ENCODE results near the gene MIOX. TPM values are rescaled to one million over a fixed set of nuclear protein-coding genes. Genes with fewer than 3 reads are reported as not detected.

MIOX gene
- total RNA-seq, 1 donor from 2014 or later: 0.21 TPM

- peaks cover 38% of the 10 kb centered on the region for H3K36me3 Mint-ChIP-seq (ENCODE audit: low read depth)
- no peaks in the 10 kb centered on the region for H3K27me3 Mint-ChIP-seq
- DNase-seq: no peak
- intact Hi-C loops (cut with micrococcal nuclease): no loop called here
- H3K27ac Mint-ChIP-seq: no peak overlapping the region
- no peak overlapping the region for H3K4me3 Mint-ChIP-seq
- H3K9me3 Mint-ChIP-seq: no peaks in the 10 kb centered on the region
- peaks cover 4% of the 10 kb centered on the region for H3K4me1 Mint-ChIP-seq
These were observed 40.6 kb upstream of the MIOX start for GRCh38 chr22:50445880-50446707.

- Mint-ChIP-seq H3K27me3 (no peaks in the 10 kb centered on the region), H3K4me1 (peaks cover 4% of the 10 kb centered on the region), H3K9me3 (no peaks in the 10 kb centered on the region), H3K27ac (no peak overlapping the region), H3K4me3 (no peak overlapping the region), H3K36me3 (ENCODE audit: low read depth) (peaks cover 42% of the 10 kb centered on the region)
- intact Hi-C loops (cut with micrococcal nuclease): no loop called here
- DNase-seq: no peak
These were observed 39.7 kb upstream of the MIOX start for GRCh38 chr22:50446708-50447575.

- no peaks in the 10 kb centered on the region for H3K27me3 Mint-ChIP-seq
- DNase-seq: no peak
- no peak overlapping the region for H3K27ac Mint-ChIP-seq
- no peaks in the 10 kb centered on the region for H3K9me3 Mint-ChIP-seq
- H3K36me3 Mint-ChIP-seq (ENCODE audit: low read depth): peaks cover 44% of the 10 kb centered on the region
- H3K4me3 Mint-ChIP-seq: no peak overlapping the region
- intact Hi-C loops (cut with micrococcal nuclease): no loop called here
- peaks cover 6% of the 10 kb centered on the region for H3K4me1 Mint-ChIP-seq
These were observed 38.8 kb upstream of the MIOX start for GRCh38 chr22:50447576-50448551.

- H3K27me3 Mint-ChIP-seq: no peaks in the 10 kb centered on the region
- H3K4me3 Mint-ChIP-seq: no peak overlapping the region
- H3K4me1 Mint-ChIP-seq: peaks cover 13% of the 10 kb centered on the region
- intact Hi-C loops (cut with micrococcal nuclease): loop anchor here (5.0 kb wide), 1 partner anchor 55 kb away; the partner anchor contains the start of genes LMF2 and NCAPH2
- peak overlapping the region; percentile 54 for H3K27ac Mint-ChIP-seq
- no peaks in the 10 kb centered on the region for H3K9me3 Mint-ChIP-seq
- no peak for DNase-seq
- peaks cover 45% of the 10 kb centered on the region for H3K36me3 Mint-ChIP-seq (ENCODE audit: low read depth)
These were observed 34.0 kb upstream of the MIOX start for GRCh38 chr22:50452649-50453048.

GRCh38 chr22:50454556-50455075, 32.0 kb upstream of the MIOX start:
- no peak for DNase-seq
- H3K27ac Mint-ChIP-seq: no peak overlapping the region
- H3K36me3 Mint-ChIP-seq (ENCODE audit: low read depth): peaks cover 45% of the 10 kb centered on the region
- H3K4me3 Mint-ChIP-seq: no peak overlapping the region
- no peaks in the 10 kb centered on the region for H3K9me3 Mint-ChIP-seq
- intact Hi-C loops (cut with micrococcal nuclease): loop anchor here (5.0 kb wide), 1 partner anchor 53 kb away; the partner anchor contains the start of genes LMF2 and NCAPH2
- peaks cover 11% of the 10 kb centered on the region for H3K4me1 Mint-ChIP-seq
- H3K27me3 Mint-ChIP-seq: no peaks in the 10 kb centered on the region

- no peaks in the 10 kb centered on the region for H3K9me3 Mint-ChIP-seq
- peaks cover 43% of the 10 kb centered on the region for H3K36me3 Mint-ChIP-seq (ENCODE audit: low read depth)
- peaks cover 9% of the 10 kb centered on the region for H3K4me1 Mint-ChIP-seq
- intact Hi-C loops (cut with micrococcal nuclease): no loop called here
- no peak overlapping the region for H3K4me3 Mint-ChIP-seq
- no peak overlapping the region for H3K27ac Mint-ChIP-seq
- no peaks in the 10 kb centered on the region for H3K27me3 Mint-ChIP-seq
- DNase-seq: no peak
These were observed 31.5 kb upstream of the MIOX start for GRCh38 chr22:50455201-50455600.

GRCh38 chr22:50456026-50456425, 30.6 kb upstream of the MIOX start:
- Mint-ChIP-seq H3K4me1 (peaks cover 9% of the 10 kb centered on the region), H3K27ac (no peak overlapping the region), H3K4me3 (no peak overlapping the region), H3K36me3 (ENCODE audit: low read depth) (peaks cover 43% of the 10 kb centered on the region), H3K27me3 (no peaks in the 10 kb centered on the region), H3K9me3 (no peaks in the 10 kb centered on the region)
- intact Hi-C loops (cut with micrococcal nuclease): no loop called here
- no peak for DNase-seq

GRCh38 chr22:50456466-50457234, 30.0 kb upstream of the MIOX start:
- Mint-ChIP-seq H3K27me3 (no peaks in the 10 kb centered on the region), H3K36me3 (ENCODE audit: low read depth) (peaks cover 40% of the 10 kb centered on the region), H3K4me1 (peaks cover 9% of the 10 kb centered on the region), H3K4me3 (no peak overlapping the region), H3K27ac (no peak overlapping the region), H3K9me3 (no peaks in the 10 kb centered on the region)
- intact Hi-C loops (cut with micrococcal nuclease): no loop called here
- peak; percentile 72 for DNase-seq

- Mint-ChIP-seq H3K4me1 (peaks cover 1% of the 10 kb centered on the region), H3K9me3 (no peaks in the 10 kb centered on the region), H3K27me3 (no peaks in the 10 kb centered on the region), H3K27ac (no peak overlapping the region), H3K4me3 (no peak overlapping the region), H3K36me3 (ENCODE audit: low read depth) (peaks cover 39% of the 10 kb centered on the region)
- DNase-seq: no peak
- intact Hi-C loops (cut with micrococcal nuclease): no loop called here
These were observed 27.6 kb upstream of the MIOX start for GRCh38 chr22:50459016-50459415.

GRCh38 chr22:50459496-50460140, 27.0 kb upstream of the MIOX start:
- peaks cover 1% of the 10 kb centered on the region for H3K4me1 Mint-ChIP-seq
- no peak overlapping the region for H3K27ac Mint-ChIP-seq
- no peaks in the 10 kb centered on the region for H3K27me3 Mint-ChIP-seq
- H3K9me3 Mint-ChIP-seq: no peaks in the 10 kb centered on the region
- intact Hi-C loops (cut with micrococcal nuclease): no loop called here
- H3K4me3 Mint-ChIP-seq: no peak overlapping the region
- DNase-seq: no peak
- H3K36me3 Mint-ChIP-seq (ENCODE audit: low read depth): peaks cover 41% of the 10 kb centered on the region

- intact Hi-C loops (cut with micrococcal nuclease): no loop called here
These were observed 25.7 kb upstream of the MIOX start for GRCh38 chr22:50460938-50461337.

GRCh38 chr22:50461536-50461935, 25.1 kb upstream of the MIOX start:
- Mint-ChIP-seq H3K27me3 (no peaks in the 10 kb centered on the region), H3K27ac (no peak overlapping the region), H3K9me3 (no peaks in the 10 kb centered on the region), H3K36me3 (ENCODE audit: low read depth) (peaks cover 45% of the 10 kb centered on the region), H3K4me1 (peaks cover 1% of the 10 kb centered on the region), H3K4me3 (no peak overlapping the region)
- intact Hi-C loops (cut with micrococcal nuclease): no loop called here
- no peak for DNase-seq

More at GRCh38 chr22:50460938-50461337, 25.7 kb upstream of the MIOX start:
- no peak for DNase-seq
- H3K4me3 Mint-ChIP-seq: no peak overlapping the region
- no peaks in the 10 kb centered on the region for H3K9me3 Mint-ChIP-seq
- H3K27me3 Mint-ChIP-seq: no peaks in the 10 kb centered on the region
- H3K36me3 Mint-ChIP-seq (ENCODE audit: low read depth): peaks cover 43% of the 10 kb centered on the region
- H3K4me1 Mint-ChIP-seq: peaks cover 1% of the 10 kb centered on the region
- H3K27ac Mint-ChIP-seq: no peak overlapping the region
